ENCODE measurements around the gene TMPRSS6.

- no peak for TF ChIP-seq POLR2A (IDR thresholded peaks at IDR 0.05)
- no peak for TF ChIP-seq CTCF (IDR thresholded peaks at IDR 0.05 in 4 of 5, conservative IDR thresholded peaks at IDR 0.05 in 1 of 5)
Measured at GRCh38 chr22:37032134-37032534, 77.4 kb downstream of the TMPRSS6 start.
